Measurements from ENCODE around the gene TBL1XR1. TPM values are rescaled to one million over a fixed set of nuclear protein-coding genes. Genes with fewer than 3 reads are reported as not detected.

Gene TBL1XR1
- total and polyA plus RNA-seq, 2 experiments from 2014 or later: 30.2 to 165 TPM

DNA sequence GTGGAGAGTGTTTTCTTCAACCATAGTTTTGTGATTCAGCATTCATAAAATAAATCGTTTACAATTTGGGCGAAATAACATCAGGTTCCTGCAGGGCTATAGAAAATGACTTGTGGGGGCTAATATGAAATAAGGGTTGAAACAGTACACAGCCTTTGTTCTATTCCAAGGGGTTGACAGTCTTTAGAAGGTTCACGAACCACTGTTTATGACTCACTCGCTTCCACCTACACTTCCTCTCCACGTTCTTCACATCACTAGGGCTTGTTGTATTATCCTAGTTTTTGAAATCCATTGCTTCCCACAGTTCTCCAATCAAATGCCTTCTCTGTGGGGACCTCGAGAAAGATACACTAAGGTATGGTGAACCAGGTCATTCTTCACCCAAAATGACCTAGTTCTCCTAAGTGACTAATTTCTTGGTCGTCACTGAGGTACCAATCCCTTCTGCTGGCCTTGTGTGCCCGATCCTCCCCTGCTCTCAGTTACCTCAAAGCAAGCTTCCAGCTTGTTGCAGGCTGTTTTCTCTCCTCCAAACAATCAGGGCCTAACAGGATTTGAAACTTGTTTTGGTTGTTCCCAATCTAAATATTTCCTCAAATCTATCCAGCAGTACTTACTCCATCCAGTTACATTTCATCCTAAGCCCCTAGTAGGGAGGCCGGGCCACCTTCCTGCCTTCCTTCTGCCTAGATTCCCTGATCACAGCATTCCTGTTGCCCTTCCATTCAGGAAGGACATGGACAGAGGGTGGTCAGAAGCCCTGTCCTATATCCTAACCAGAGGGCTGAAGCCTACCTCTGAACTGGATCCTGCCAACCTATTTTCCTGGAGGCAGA, 23.1 kb upstream of the TBL1XR1 start:
- no peak overlapping the region for H3K4me2 ChIP-seq
- H3K9me3 ChIP-seq (ENCODE audit: low read depth): no peaks in the 10 kb centered on the region
- no peaks in the 10 kb centered on the region for H4K20me1 ChIP-seq (ENCODE audit: insufficient read depth, poor library complexity, severe bottlenecking)
- WGBS (ENCODE audit: low lambda C conversion rate, missing lambda C conversion rate): 89% methylated on average over 9 of the region's 9 CpGs
- H3K4me3 ChIP-seq: no peak overlapping the region
- H2AFZ ChIP-seq: no peak overlapping the region
- no peak for DNase-seq (ENCODE audit: low spot score)
- no peak for TF ChIP-seq EZH2 (IDR thresholded peaks at IDR 0.05; ENCODE audit: borderline replicate concordance)
- TF ChIP-seq CTCF (IDR thresholded peaks at IDR 0.05; ENCODE audit: poor library complexity): no peak
- TF ChIP-seq EZH2phosphoT487 (IDR thresholded peaks at IDR 0.05; ENCODE audit: low read depth, severe bottlenecking, unreplicated experiment): no peak
- no peaks in the 10 kb centered on the region for H3K4me1 ChIP-seq (ENCODE audit: insufficient read depth)
- H3K36me3 ChIP-seq (replicated peaks; ENCODE audit: insufficient read depth, low read depth): no peaks in the 10 kb centered on the region
- no peaks in the 10 kb centered on the region for H3K79me2 ChIP-seq
- H3K27ac ChIP-seq: no peak overlapping the region
- no peaks in the 10 kb centered on the region for H3K9me2 ChIP-seq (replicated peaks; ENCODE audit: insufficient read depth)
- H3K27me3 ChIP-seq: no peaks in the 10 kb centered on the region

DNA sequence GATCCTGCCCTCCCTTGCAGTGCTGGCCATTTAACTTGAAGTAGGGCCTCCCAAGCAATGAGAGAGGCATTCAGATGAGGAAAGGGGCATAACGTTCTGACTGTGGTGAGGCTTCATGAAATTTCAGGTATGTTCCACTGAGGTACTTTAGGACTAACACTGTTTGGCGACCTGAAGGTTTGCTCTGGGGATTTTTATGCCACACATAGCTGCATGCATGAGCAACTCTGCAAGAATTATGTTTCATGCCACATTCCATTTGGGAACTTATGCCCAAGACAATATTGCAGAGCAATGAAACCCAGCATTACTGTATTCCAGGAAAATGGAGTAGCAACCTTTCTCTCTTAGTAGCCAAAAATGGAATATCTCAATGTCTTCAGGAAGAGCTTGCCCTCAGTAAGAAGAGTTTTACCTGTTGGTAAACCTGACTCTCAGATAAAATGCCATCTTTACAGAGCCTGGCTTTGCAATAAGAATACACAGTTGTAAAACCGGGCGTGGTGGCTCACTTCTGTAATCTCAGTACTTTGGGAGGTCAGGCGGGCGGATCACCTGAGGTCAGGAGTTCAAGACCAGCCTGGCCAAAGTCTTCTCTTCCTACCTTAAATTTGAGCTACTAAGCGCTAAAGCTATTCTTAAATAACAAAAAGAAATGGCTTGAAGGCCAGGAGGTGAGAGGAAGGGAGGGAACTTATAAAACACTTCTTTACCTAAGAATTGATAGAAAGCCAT, 16.7 kb upstream of the TBL1XR1 start:
- Histone ChIP-seq H3K4me2 (no peak overlapping the region), H3K27ac (peak overlapping the region; percentile 31), H3K36me3 (replicated peaks; ENCODE audit: insufficient read depth, low read depth) (no peaks in the 10 kb centered on the region), H3K79me2 (no peaks in the 10 kb centered on the region), H3K4me1 (ENCODE audit: insufficient read depth) (peaks cover 6% of the 10 kb centered on the region), H3K9me3 (ENCODE audit: low read depth) (no peaks in the 10 kb centered on the region), H2AFZ (no peak overlapping the region), H3K27me3 (no peaks in the 10 kb centered on the region), H3K9me2 (replicated peaks; ENCODE audit: insufficient read depth) (no peaks in the 10 kb centered on the region), H4K20me1 (ENCODE audit: insufficient read depth, poor library complexity, severe bottlenecking) (no peaks in the 10 kb centered on the region), H3K4me3 (no peak overlapping the region)
- DNase-seq (ENCODE audit: low spot score): no peak
- 76% methylated on average over 7 of the region's 7 CpGs for WGBS (ENCODE audit: low lambda C conversion rate, missing lambda C conversion rate)
- TF ChIP-seq CTCF (IDR thresholded peaks at IDR 0.05; ENCODE audit: poor library complexity): no peak
- no peak for TF ChIP-seq EZH2 (IDR thresholded peaks at IDR 0.05; ENCODE audit: borderline replicate concordance)
- TF ChIP-seq EZH2phosphoT487 (IDR thresholded peaks at IDR 0.05; ENCODE audit: low read depth, severe bottlenecking, unreplicated experiment): no peak

GRCh38 chr3:177212756-177213155, 15.5 kb upstream of the TBL1XR1 start:
- H3K27me3 ChIP-seq: no peaks in the 10 kb centered on the region
- peak overlapping the region; percentile 83 for H3K27ac ChIP-seq
- no peaks in the 10 kb centered on the region for H3K36me3 ChIP-seq (replicated peaks; ENCODE audit: insufficient read depth, low read depth)
- no peak overlapping the region for H3K4me2 ChIP-seq
- DNase-seq (ENCODE audit: low spot score): no peak
- peaks cover 6% of the 10 kb centered on the region for H3K4me1 ChIP-seq (ENCODE audit: insufficient read depth)
- 92% methylated on average over 8 of the region's 8 CpGs for WGBS (ENCODE audit: low lambda C conversion rate, missing lambda C conversion rate)
- no peaks in the 10 kb centered on the region for H3K9me2 ChIP-seq (replicated peaks; ENCODE audit: insufficient read depth)
- TF ChIP-seq EZH2phosphoT487 (IDR thresholded peaks at IDR 0.05; ENCODE audit: low read depth, severe bottlenecking, unreplicated experiment) (no peak), CTCF (IDR thresholded peaks at IDR 0.05; ENCODE audit: poor library complexity) (no peak), EZH2 (IDR thresholded peaks at IDR 0.05; ENCODE audit: borderline replicate concordance) (no peak)
- no peaks in the 10 kb centered on the region for H3K79me2 ChIP-seq
- H3K9me3 ChIP-seq (ENCODE audit: low read depth): no peaks in the 10 kb centered on the region
- H2AFZ ChIP-seq: no peak overlapping the region
- H4K20me1 ChIP-seq (ENCODE audit: insufficient read depth, poor library complexity, severe bottlenecking): no peaks in the 10 kb centered on the region
- no peak overlapping the region for H3K4me3 ChIP-seq
